Stimulated activated CD4-positive, alpha-beta T cell treated with anti-CD3 and anti-CD28 coated beads, Interleukin-4, amount 100 ng/mL, for 48 hours (primary cell): ENCODE results near the gene ZNF853.
"Not testable (repeated sequence)": the region's sequence is repeated elsewhere in the genome, so short reads cannot be mapped to it uniquely, and the experiment has no call there.

Experiments used
- DNase-seq, 2 donors: peaks; one replicate each; pipeline ENCODE4 v3.0.0-alpha.2; 2020; ENCODE audit warnings: low read depth in 2 of 2

Gene ZNF853

GRCh38 chr7:6606866-6607583 lies 8.4 kb upstream of the ZNF853 start:
- DNase-seq, result no peak

- DNase-seq, result no peak
Measured at GRCh38 chr7:6607651-6608051, 7.8 kb upstream of the ZNF853 start.

- no peak for DNase-seq
Measured at GRCh38 chr7:6608081-6608480, 7.3 kb upstream of the ZNF853 start.

GRCh38 chr7:6608794-6609193 lies 6.6 kb upstream of the ZNF853 start:
- no peak for DNase-seq

- no peak for DNase-seq
Measured at GRCh38 chr7:6612819-6613218, 2.6 kb upstream of the ZNF853 start.

GRCh38 chr7:6613706-6614105 lies 1.7 kb upstream of the ZNF853 start:
- DNase-seq, result no peak

- no peak for DNase-seq
Measured at GRCh38 chr7:6615723-6616555, 529 bp downstream of the ZNF853 start.

- no peak for DNase-seq
Measured at GRCh38 chr7:6616854-6617643, 1.6 kb downstream of the ZNF853 start.

- DNase-seq, result no peak
Measured at GRCh38 chr7:6618621-6619020, 3.2 kb downstream of the ZNF853 start.

GRCh38 chr7:6619961-6620360 lies 4.6 kb downstream of the ZNF853 start:
- DNase-seq, result no peak

GRCh38 chr7:6621195-6622133 lies 6.1 kb downstream of the ZNF853 start:
- no peak for DNase-seq

GRCh38 chr7:6622134-6622710 lies 6.8 kb downstream of the ZNF853 start:
- DNase-seq, result no peak

GRCh38 chr7:6623589-6624245 lies 8.3 kb downstream of the ZNF853 start:
- no peak for DNase-seq

GRCh38 chr7:6624246-6624611 lies 8.8 kb downstream of the ZNF853 start:
- no peak for DNase-seq

- no peak for DNase-seq
Measured at GRCh38 chr7:6628045-6628444, 12.6 kb downstream of the ZNF853 start.

- DNase-seq, result no peak
Measured at GRCh38 chr7:6630007-6630849, 14.8 kb downstream of the ZNF853 start.

- DNase-seq, result no peak
Measured at GRCh38 chr7:6631605-6632004, 16.2 kb downstream of the ZNF853 start.

- no peak for DNase-seq
Measured at GRCh38 chr7:6634021-6634420, 18.6 kb downstream of the ZNF853 start.

- DNase-seq, result not testable (repeated sequence)
Measured at GRCh38 chr7:6634971-6635370, 19.6 kb downstream of the ZNF853 start.
